ENCODE measurements around the gene HIVEP3. TPM values are rescaled to one million over a fixed set of nuclear protein-coding genes. Genes with fewer than 3 reads are reported as not detected.
A peak's percentile ranks its signal among the peaks of the same experiment; 100 is the strongest.

Gene HIVEP3
- polyA plus RNA-seq, 1 of the 3 experiments (the other 2 are of a cell fraction): 6.4 TPM

GRCh38 chr1:41784531-41785274 lies 134.0 kb downstream of the HIVEP3 start:
- Histone ChIP-seq H3K9me2 (no peaks in the 10 kb centered on the region), H3K27me3 (ENCODE audit: insufficient read depth) (no peaks in the 10 kb centered on the region), H3K9me3 (no peaks in the 10 kb centered on the region), H3K4me2 (no peak overlapping the region), H3K27ac (ENCODE audit: low read depth in 2 of 2, low read length in 1 of 2) (no peak overlapping the region), H3K4me3 (ENCODE audit: low read depth in 2 of 2, low read length in 1 of 2) (no peak overlapping the region), H3F3A (replicated peaks; ENCODE audit: insufficient read depth) (peaks cover 12% of the 10 kb centered on the region), H3K36me3 (replicated peaks in 1 of 2; ENCODE audit: control insufficient read depth in 1 of 2, insufficient read depth in 2 of 2, low read length in 1 of 2) (no peaks in the 10 kb centered on the region), H3K4me1 (ENCODE audit: control insufficient read depth in 1 of 2, insufficient read depth in 2 of 2, low read depth in 1 of 2, low read length in 1 of 2) (peaks cover 0 to 14% of the 10 kb centered on the region in 2 experiments; a peak in 2 of 4 replicates), H3K9ac (no peak overlapping the region), H3K79me2 (ENCODE audit: insufficient read depth) (no peaks in the 10 kb centered on the region), H4K20me1 (ENCODE audit: insufficient read depth) (no peaks in the 10 kb centered on the region), H2AFZ (ENCODE audit: low read depth) (no peak overlapping the region)
- DNase-seq: no peak
- TF ChIP-seq SMC3 (IDR thresholded peaks at IDR 0.05; ENCODE audit: low read depth, low read length): no peak
- no peak for TF ChIP-seq USF1 (IDR thresholded peaks at IDR 0.05; ENCODE audit: borderline replicate concordance, low read depth)
- TF ChIP-seq POLR2AphosphoS5 (IDR thresholded peaks at IDR 0.05; ENCODE audit: low read depth, low read length): no peak
- WGBS (ENCODE audit: low lambda C conversion rate): 87% methylated on average over 3 of the region's 3 CpGs
- ChIA-PET CTCF (interaction anchor here (0.6 to 3.4 kb wide), 3 partner anchors 14 to 936 kb away, joined by 3 to 9 read pairs (median 7); no protein-coding TSS in a partner anchor), POLR2A (no interaction called here)

GRCh38 chr1:41783189-41783639 lies 135.5 kb downstream of the HIVEP3 start:
- no peak for DNase-seq
- 11% methylated on average over 11 of the region's 11 CpGs for WGBS (ENCODE audit: low lambda C conversion rate)
- TF ChIP-seq CHD2 (IDR thresholded peaks at IDR 0.05; ENCODE audit: low read length, partially characterized antibody) (no peak), YY1 (IDR thresholded peaks at IDR 0.05; ENCODE audit: low read depth) (no peak), MXI1 (IDR thresholded peaks at IDR 0.05; ENCODE audit: low read depth, low read length) (no peak), REST (IDR thresholded peaks at IDR 0.05; ENCODE audit: low read depth, low read length) (peak; percentile 18; the same call in 1 of the 2 replicates), NRF1 (IDR thresholded peaks at IDR 0.05; ENCODE audit: low read depth, low read length) (no peak), EZH2phosphoT487 (IDR thresholded peaks at IDR 0.05; ENCODE audit: borderline replicate concordance, low read depth) (no peak), JUND (IDR thresholded peaks at IDR 0.05) (peak; percentile 99), FOXJ3 (CRISPR knock-in tag; IDR thresholded peaks at IDR 0.05) (no peak), FOSL2 (IDR thresholded peaks at IDR 0.05; ENCODE audit: borderline replicate concordance, low read depth) (peak; percentile 98), TAF1 (IDR thresholded peaks at IDR 0.05; ENCODE audit: borderline replicate concordance, low read depth, low read length) (no peak; the same call in 1 of the 2 replicates), FOXM1 (IDR thresholded peaks at IDR 0.05; ENCODE audit: low read depth) (0 out of 2 replicates have a peak, but pooled peaks have one; percentile 28), RFX5 (IDR thresholded peaks at IDR 0.05; ENCODE audit: low read length) (no peak), RCOR1 (IDR thresholded peaks at IDR 0.05; ENCODE audit: low read length) (no peak), NFIC (IDR thresholded peaks at IDR 0.05; ENCODE audit: borderline replicate concordance) (peak; percentile 82), ZBTB33 (IDR thresholded peaks at IDR 0.05; ENCODE audit: borderline replicate concordance, low read depth) (peak; percentile 69; the same call in 1 of the 2 replicates), MEF2A (IDR thresholded peaks at IDR 0.05; ENCODE audit: borderline replicate concordance, low read depth) (peak; percentile 52; the same call in 1 of the 2 replicates)

More at GRCh38 chr1:41783189-41783639, 135.5 kb downstream of the HIVEP3 start:
- Histone ChIP-seq H4K20me1 (ENCODE audit: insufficient read depth) (no peaks in the 10 kb centered on the region), H3K4me2 (peak overlapping the region; percentile 59), H3K79me2 (ENCODE audit: insufficient read depth) (no peaks in the 10 kb centered on the region), H3K4me1 (ENCODE audit: control insufficient read depth in 1 of 2, insufficient read depth in 2 of 2, low read depth in 1 of 2, low read length in 1 of 2) (peaks cover 0 to 14% of the 10 kb centered on the region in 2 experiments; a peak in 2 of 4 replicates), H3K36me3 (replicated peaks in 1 of 2; ENCODE audit: control insufficient read depth in 1 of 2, insufficient read depth in 2 of 2, low read length in 1 of 2) (no peaks in the 10 kb centered on the region), H3K27me3 (ENCODE audit: insufficient read depth) (no peaks in the 10 kb centered on the region), H3K27ac (ENCODE audit: low read depth in 2 of 2, low read length in 1 of 2) (peak overlapping the region in 1 of 2 experiments; percentile 86; a peak in 2 of 4 replicates), H2AFZ (ENCODE audit: low read depth) (peak overlapping the region; percentile 53; the same call in 1 of the 2 replicates), H3F3A (replicated peaks; ENCODE audit: insufficient read depth) (peaks cover 12% of the 10 kb centered on the region), H3K9me3 (no peaks in the 10 kb centered on the region), H3K4me3 (ENCODE audit: low read depth in 2 of 2, low read length in 1 of 2) (0 out of 4 replicates have a peak overlapping the region, but pooled peaks of 1 of the 2 experiments have one; percentile 20), H3K9me2 (no peaks in the 10 kb centered on the region), H3K9ac (peak overlapping the region; percentile 46; the same call in 1 of the 2 replicates)
- POLR2A ChIA-PET: no interaction called here
- CTCF ChIA-PET: interaction anchor here (0.8 to 3.4 kb wide), 3 partner anchors 16 to 110 kb away, joined by 3 to 9 read pairs (median 3); no protein-coding TSS in a partner anchor
